HG03135 (cell line): Measurements from ENCODE around the gene TAB2.
"Not testable (repeated sequence)": the region's sequence is repeated elsewhere in the genome, so short reads cannot be mapped to it uniquely, and the experiment has no call there.

Experiments used
- ATAC-seq: cut with Tn5 transposase; IDR thresholded peaks from one replicate; pipeline ENCODE4 v1.9.1; 2021; ENCODE audit warnings: mild to moderate bottlenecking, moderate library complexity; ENCODE audit not compliant: unreplicated experiment

The TAB2 gene

DNA sequence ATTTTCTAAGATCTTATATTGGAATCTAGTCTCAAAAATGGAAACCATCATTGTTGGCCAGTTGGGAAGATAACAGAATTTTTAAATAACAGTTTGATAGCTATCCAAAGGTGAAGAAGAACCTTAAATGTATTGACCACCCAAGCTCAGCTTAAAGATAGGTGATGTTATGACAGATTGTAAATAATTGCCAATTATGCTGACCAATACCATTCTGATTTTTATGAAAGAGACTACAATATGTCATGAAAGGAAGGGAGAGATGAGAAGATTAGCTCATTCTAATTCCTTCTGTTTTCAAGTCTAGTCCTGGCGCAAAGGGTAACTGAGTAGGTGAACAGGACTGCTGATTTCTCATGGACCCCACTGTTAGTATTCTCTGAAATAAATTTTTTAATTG is 5.7 kb upstream of the TAB2 start:
- ATAC-seq = no peak

DNA sequence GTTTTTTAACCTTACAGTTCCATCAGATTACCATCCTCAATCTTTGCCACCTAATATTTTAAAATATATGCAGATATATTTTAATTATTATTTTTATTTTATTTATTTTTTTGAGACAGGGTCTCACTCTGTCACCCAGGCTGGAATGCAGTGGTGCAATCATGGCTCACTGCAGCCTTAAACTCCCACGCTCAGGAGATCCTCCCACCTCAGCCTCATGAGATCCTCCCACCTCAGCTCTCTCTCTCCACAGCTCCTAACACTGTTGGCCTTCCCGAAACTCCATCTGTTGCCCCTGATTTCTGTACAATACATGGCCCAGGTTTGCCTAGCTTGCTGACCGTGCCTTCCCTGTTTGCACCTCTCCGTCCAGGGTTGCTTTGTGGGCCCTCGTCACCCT is 4.4 kb upstream of the TAB2 start:
- ATAC-seq = no peak

GRCh38 chr6:149313861-149314260 is 3.7 kb upstream of the TAB2 start:
- no peak for ATAC-seq

GRCh38 chr6:149314325-149314905 is 3.1 kb upstream of the TAB2 start:
- ATAC-seq = no peak

GRCh38 chr6:149316108-149316727 is 1.3 kb upstream of the TAB2 start:
- no peak for ATAC-seq

GRCh38 chr6:149316740-149317643 is 520 bp upstream of the TAB2 start:
- ATAC-seq = peak; percentile 78

GRCh38 chr6:149318581-149319286 is 1.2 kb downstream of the TAB2 start:
- peak; percentile 6 for ATAC-seq

- no peak for ATAC-seq
Measured at GRCh38 chr6:149319422-149319821, 1.9 kb downstream of the TAB2 start.

DNA sequence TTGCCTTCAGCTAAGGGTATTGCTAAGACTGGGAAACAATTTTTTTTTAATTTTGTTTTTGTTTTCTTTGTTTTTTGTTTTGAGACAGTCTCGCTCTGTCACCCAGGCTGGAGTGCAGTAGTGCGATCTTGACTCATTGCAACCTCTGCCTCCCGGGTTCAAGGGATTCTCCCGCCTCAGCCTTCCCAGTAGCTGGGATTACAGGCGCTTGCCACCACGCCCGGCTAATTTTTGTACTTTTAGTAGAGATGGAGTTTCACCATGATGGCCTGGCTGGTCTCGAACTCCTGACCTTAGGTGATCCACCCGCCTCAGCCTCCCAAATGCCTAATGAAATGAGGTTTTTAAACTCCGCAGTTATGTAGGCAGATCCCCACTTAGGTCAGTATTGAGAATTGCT is 2.5 kb downstream of the TAB2 start:
- not testable (repeated sequence) for ATAC-seq

- ATAC-seq = no peak
Measured at GRCh38 chr6:149320796-149321195, 3.3 kb downstream of the TAB2 start.

DNA sequence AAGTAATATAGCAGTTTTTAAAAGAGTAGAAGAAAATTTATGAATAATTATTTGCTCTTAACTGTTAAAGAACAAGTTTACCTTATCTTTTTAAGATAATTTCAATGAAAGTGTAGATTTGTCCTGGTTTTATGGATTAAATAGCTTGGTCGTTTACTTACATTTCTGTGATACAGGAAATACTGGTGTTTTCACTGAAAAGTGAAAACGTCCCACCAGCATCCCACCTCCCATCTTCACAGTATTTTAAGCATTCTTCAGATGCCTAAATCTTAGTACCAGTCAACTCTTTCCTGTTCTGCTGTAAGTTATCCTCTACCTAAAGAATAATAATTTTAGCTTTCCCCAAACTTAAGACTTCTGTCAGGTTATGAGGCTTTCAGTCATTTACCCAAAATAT is 5.8 kb downstream of the TAB2 start:
- ATAC-seq = no peak

DNA sequence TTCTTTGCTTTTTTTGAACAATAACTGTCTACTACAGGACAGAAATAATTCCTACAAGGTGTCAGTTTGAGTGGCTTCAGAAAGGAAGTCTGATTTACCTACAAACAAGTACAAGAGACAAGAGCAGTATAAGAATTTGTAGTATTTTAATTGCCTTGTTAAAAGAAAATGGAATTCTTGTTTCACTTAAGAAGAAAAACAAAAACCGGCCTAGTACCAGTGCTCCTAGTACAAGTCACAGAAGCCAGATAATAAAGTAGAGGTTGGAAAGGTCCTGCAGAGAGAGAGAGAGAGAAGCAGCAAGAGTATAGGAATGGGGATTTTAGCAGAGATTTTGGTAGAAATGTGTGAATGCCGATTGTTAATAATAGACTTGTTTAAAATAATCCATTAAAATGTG is 6.4 kb downstream of the TAB2 start:
- no peak for ATAC-seq

GRCh38 chr6:149324428-149324827 is 6.9 kb downstream of the TAB2 start:
- ATAC-seq = no peak

GRCh38 chr6:149325648-149326236 is 8.2 kb downstream of the TAB2 start:
- no peak for ATAC-seq

GRCh38 chr6:149327638-149328037 is 10.1 kb downstream of the TAB2 start:
- no peak for ATAC-seq

DNA sequence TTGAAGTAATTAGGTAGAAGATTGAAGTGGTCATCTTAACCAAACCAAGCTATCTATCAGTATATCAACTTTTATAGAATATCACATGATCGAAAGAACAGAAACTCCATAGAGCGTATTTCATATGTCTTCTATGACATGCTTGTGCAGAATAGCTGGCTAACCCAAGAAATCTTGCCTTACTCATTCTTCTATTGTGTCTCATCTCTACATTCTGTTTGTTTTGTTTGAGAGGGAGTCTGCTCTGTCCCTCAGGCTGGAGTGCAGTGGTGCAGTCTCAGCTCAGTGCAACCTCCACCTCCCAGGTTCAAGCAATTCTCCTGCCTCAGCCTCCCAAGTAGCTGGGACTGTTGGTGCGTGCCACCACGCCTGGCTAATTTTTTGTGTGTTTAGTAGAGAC is 10.6 kb downstream of the TAB2 start:
- ATAC-seq = no peak

GRCh38 chr6:149329529-149329928 is 12.0 kb downstream of the TAB2 start:
- ATAC-seq = no peak

- no peak for ATAC-seq
Measured at GRCh38 chr6:149330133-149330532, 12.6 kb downstream of the TAB2 start.

DNA sequence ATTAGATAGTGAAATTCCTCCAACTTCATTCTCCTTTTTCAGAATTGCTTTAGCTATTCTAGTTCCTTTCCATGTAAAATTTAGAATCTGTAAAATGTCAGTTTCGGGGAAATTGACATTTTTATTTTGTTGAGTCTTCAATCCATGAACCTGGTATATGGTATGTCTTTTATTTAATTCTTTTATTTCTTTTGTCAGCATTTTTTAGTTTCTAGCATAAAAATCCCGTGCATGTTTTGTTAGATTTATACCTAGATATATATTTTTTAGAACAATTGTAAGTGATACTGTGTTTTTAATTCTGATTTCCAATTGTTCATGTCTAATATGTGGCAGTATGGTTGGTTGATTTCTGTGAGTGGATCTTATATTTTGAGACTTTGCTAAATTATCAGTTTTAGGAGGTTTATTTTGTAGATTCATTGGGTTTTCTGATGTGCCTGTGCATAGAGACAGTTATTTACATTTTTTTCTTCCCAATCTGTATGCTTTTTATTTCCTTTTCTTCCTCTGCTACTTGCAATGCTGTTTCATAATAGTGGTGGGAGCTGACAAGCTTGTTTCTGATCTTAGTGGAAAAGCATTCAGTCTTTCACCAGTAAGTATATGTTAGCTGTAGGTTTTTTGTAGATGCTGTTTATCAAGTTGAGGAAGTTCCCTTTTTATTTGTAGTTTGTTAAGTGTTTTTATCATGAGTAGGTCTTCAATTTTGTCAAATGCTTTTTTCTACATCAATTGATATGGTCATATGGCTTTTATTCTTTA is 13.7 kb downstream of the TAB2 start:
- ATAC-seq = no peak

- ATAC-seq = no peak
Measured at GRCh38 chr6:149331871-149332270, 14.4 kb downstream of the TAB2 start.
